HepG2 (cell line): ENCODE measurements around the gene NEUROD4. TPM values are rescaled to one million over a fixed set of nuclear protein-coding genes. Genes with fewer than 3 reads are reported as not detected.

Source experiments
- ATAC-seq: fragments of 200-7000 bp; cut with Tn5 transposase; 3 replicates; pipeline ENCODE4 v1.9.1; 2020; ENCODE audit warnings: mild to moderate bottlenecking, moderate library complexity
- BruUV-seq: library from RNA; stranded (reverse); fragments of 400-500 nt; replicated peaks from 2 replicates; lab custom pipeline; 2021; lab: Mats Ljungman, UMichigan
- CTCF ChIA-PET: fragments of 300-600 bp; formaldehyde crosslinking; extraction: SDS; loops from one replicate; lab custom pipeline; 2021; ENCODE audit warnings: low total read pairs, inconsistent platforms, low intra/inter-chr PET ratio; lab: Yijun Ruan, JAX
- POLR2A ChIA-PET: fragments of 350-600 bp; sonication (Branson Sonifier 250); formaldehyde crosslinking; loops from one replicate; lab custom pipeline; 2020; ENCODE audit warnings: antibody characterized with exemption, inconsistent platforms; lab: Yijun Ruan, JAX
- DNase-seq: peaks from one replicate; pipeline ENCODE4 v3.0.0-alpha.2; 2015; ENCODE audit warnings: low spot score
- FAIRE-seq: peaks from 3 replicates; lab custom pipeline; 2011; peaks lifted over from hg19 to GRCh38; lab: Jason Lieb, UNC
- H2AFZ ChIP-seq: one replicate; pipeline ENCODE4 v1.6.1; 2011; ENCODE audit warnings: low read length, inconsistent platforms
- H3K27ac ChIP-seq: fragments of 300-600 bp; 3 replicates; pipeline ENCODE4 v1.8.0; 2011; ENCODE audit warnings: mixed run types, mild to moderate bottlenecking, mixed read lengths, low read length, inconsistent platforms; ENCODE audit not compliant: insufficient read depth; ENCODE audit errors: extremely low read length
- H3K27me3 ChIP-seq, 2 experiments: fragments of 200-600 bp in 1 of 2; 2 replicates in 1 of 2; 3 replicates in 1 of 2; pipeline versions ENCODE4 v1.6.0 to v1.8.0; 2011; ENCODE audit warnings: low read length in 2 of 2, mild to moderate bottlenecking in 2 of 2, moderate library complexity in 2 of 2, inconsistent platforms in 1 of 2; ENCODE audit not compliant: insufficient read depth in 2 of 2, control insufficient read depth in 1 of 2
- H3K36me3 ChIP-seq, 2 experiments: fragments of 200-600 bp in 1 of 2; replicated peaks in 1 of 2; 2 replicates in 1 of 2; 3 replicates in 1 of 2; pipeline versions ENCODE4 v1.5.1 to v1.8.0; 2011; ENCODE audit warnings: low read length in 2 of 2, inconsistent platforms in 1 of 2; ENCODE audit not compliant: insufficient read depth in 2 of 2, control insufficient read depth in 1 of 2
- H3K4me1 ChIP-seq: 2 replicates; pipeline ENCODE4 v1.5.1; 2012; ENCODE audit warnings: low read length, inconsistent platforms; ENCODE audit not compliant: insufficient read depth
- H3K4me2 ChIP-seq: 2 replicates; pipeline ENCODE4 v1.6.0; 2011; ENCODE audit warnings: low read depth, low read length, inconsistent platforms
- H3K4me3 ChIP-seq, 3 experiments: fragments of 200-600 bp in 1 of 3; sonication (generic), shearing (Covaris generic) in 1 of 3; replicated peaks in 1 of 3; 2 replicates each; pipeline ENCODE4 v1.5.1; 2011 to 2016; ENCODE audit warnings: low read length in 3 of 3, inconsistent platforms in 2 of 3, low read depth in 2 of 3, mild to moderate bottlenecking in 2 of 3, control low read depth in 1 of 3, mixed read lengths in 1 of 3; ENCODE audit not compliant: insufficient read depth in 1 of 3
- H3K79me2 ChIP-seq: one replicate; pipeline ENCODE4 v1.6.1; 2011; ENCODE audit warnings: low read length, inconsistent platforms; ENCODE audit not compliant: insufficient read depth
- H3K9ac ChIP-seq: 2 replicates; pipeline ENCODE4 v1.6.0; 2011; ENCODE audit warnings: mild to moderate bottlenecking, low read depth, low read length, inconsistent platforms; ENCODE audit not compliant: insufficient read depth
- H3K9me3 ChIP-seq: 2 replicates; pipeline ENCODE4 v1.5.1; 2012; ENCODE audit warnings: mild to moderate bottlenecking, low read length
- H4K20me1 ChIP-seq: 2 replicates; pipeline ENCODE4 v1.6.0; 2011; ENCODE audit warnings: inconsistent platforms, mild to moderate bottlenecking, low read length, moderate library complexity; ENCODE audit not compliant: insufficient read depth
- CCDC6 ChIP-seq: sonication (generic); formaldehyde crosslinking; IDR thresholded peaks from 2 replicates; pipeline ENCODE4 v1.8.1; 2022; ENCODE audit warnings: mild to moderate bottlenecking, missing genetic modification reagents, moderate library complexity
- HOXA3 ChIP-seq: sonication (generic); formaldehyde crosslinking; IDR thresholded peaks from 2 replicates; pipeline ENCODE4 v1.5.0; 2020; ENCODE audit warnings: missing genetic modification reagents
- MAFF ChIP-seq: IDR thresholded peaks from 2 replicates; pipeline ENCODE4 v1.6.1; 2011; ENCODE audit warnings: low read depth, low read length, improper control_type of control experiment
- MAFK ChIP-seq, 2 experiments: IDR thresholded peaks in 1 of 2; conservative IDR thresholded peaks in 1 of 2; 2 replicates each; pipeline ENCODE4 v1.6.1; 2011; ENCODE audit warnings: improper control_type of control experiment in 2 of 2, low read length in 2 of 2
- RORA ChIP-seq: sonication (generic); formaldehyde crosslinking; IDR thresholded peaks from 2 replicates; pipeline ENCODE4 v1.5.0; 2020; ENCODE audit warnings: mild to moderate bottlenecking, missing genetic modification reagents, moderate library complexity
- SP1 ChIP-seq, 2 experiments: fragments of 450-650 bp in 1 of 2; sonication (generic) in 1 of 2; formaldehyde crosslinking in 1 of 2; IDR thresholded peaks; 2 replicates each; pipeline versions ENCODE4 v1.4.0 to v1.6.1; 2016 to 2020; ENCODE audit warnings: missing genetic modification reagents in 1 of 2
- THYN1 ChIP-seq: sonication (generic); formaldehyde crosslinking; IDR thresholded peaks from 2 replicates; pipeline ENCODE4 v1.8.1; 2023; ENCODE audit warnings: low read depth, mild to moderate bottlenecking, moderate library complexity, missing genetic modification reagents, borderline replicate concordance
- WGBS: methylation state at CpG from one replicate; pipeline ENCODE4 v1.1.6; 2017; ENCODE audit warnings: low lambda C conversion rate; 5-methylcytosine and 5-hydroxymethylcytosine counted together
- in situ Hi-C: cut with HindIII; loops from 2 replicates; pipeline ENCODE4 v1.10.0; 2017; ENCODE audit warnings: low pct_unique_long_range_greater_than_20kb; ENCODE audit not compliant: extremely low pct_ligation_motif_present
- intact Hi-C: fragments of 100-400 bp; cut with micrococcal nuclease; formaldehyde crosslinking; loops from one replicate; pipeline ENCODE4 v1.10.0; 2022; ENCODE audit not compliant: unreplicated experiment
- polyA plus RNA-seq, 8 experiments: library from polyadenylated mRNA; depleted of rRNA in 3 of 8; stranded (reverse) in 7 of 8; unstranded in 1 of 8; fragments of >200 nt; fragmentation: Illumina TruSeq in 4 of 8; extraction: Trizol in 4 of 8; gene quantifications; 2 replicates each; pipeline versions ENCODE4 v1.2.1 to v1.2.3, GENCODE V29; 2011 to 2016; ENCODE audit warnings: low read depth in 4 of 8, missing spikeins in 1 of 8, mixed read lengths in 1 of 8; ENCODE audit not compliant: insufficient read depth in 1 of 8
- total RNA-seq, 5 experiments: library from RNA; depleted of rRNA; stranded (reverse); fragments of >200 nt; fragmentation: Illumina TruSeq; extraction: Trizol; gene quantifications; 2 replicates each; pipeline ENCODE4 v1.2.3, GENCODE V29; 2016; ENCODE audit warnings: low read depth in 1 of 5
- TF ChIP-seq, protein P1 (sequence below): sonication (generic); formaldehyde crosslinking; IDR thresholded peaks from 2 replicates; pipeline ENCODE4 v1.4.0; 2020; ENCODE audit warnings: mild to moderate bottlenecking, missing genetic modification reagents

NEUROD4 gene
- total and polyA plus RNA-seq, 2 of the 13 experiments (the other 11 are each of a cell fraction or from before 2014, with no cell fraction given) = not detected

- H3K4me3 ChIP-seq = no peak overlapping the region
- no peak overlapping the region for H3K4me2 ChIP-seq
- in situ Hi-C loops (no loop called here), intact Hi-C loops (no loop called here)
- 0 out of 5 replicates have a peak, but pooled peaks cover 1 to 6% of the 10 kb centered on the region in 2 experiments for H3K27me3 ChIP-seq
- H3K36me3 ChIP-seq = no peaks in the 10 kb centered on the region
- WGBS = 6% methylated on average over 4 of the region's 4 CpGs
- H3K27ac ChIP-seq = no peak overlapping the region
- no peaks in the 10 kb centered on the region for H4K20me1 ChIP-seq
- no peaks in the 10 kb centered on the region for H3K9me3 ChIP-seq
- DNase-seq (no peak), FAIRE-seq (no peak), ATAC-seq (no peak)
- H3K9ac ChIP-seq = no peak overlapping the region
- no peaks in the 10 kb centered on the region for H3K79me2 ChIP-seq
- no TSS peak for BruUV-seq
- H2AFZ ChIP-seq = no peak overlapping the region
- CTCF ChIA-PET = no interaction called here
- H3K4me1 ChIP-seq = no peaks in the 10 kb centered on the region
- TF ChIP-seq HOXA3 (CRISPR knock-in tag) = no peak
- no peak for TF ChIP-seq RORA (CRISPR knock-in tag)
- TF ChIP-seq THYN1 = no peak
- TF ChIP-seq SP1 (IDR thresholded peaks at IDR 0.05) = no peak
- no peak for TF ChIP-seq SP1 (CRISPR knock-in tag; IDR thresholded peaks at IDR 0.05)
- POLR2A ChIA-PET = no interaction called here
Observed at GRCh38 chr12:54987611-54988231, 32.1 kb upstream of the NEUROD4 start.

DNA sequence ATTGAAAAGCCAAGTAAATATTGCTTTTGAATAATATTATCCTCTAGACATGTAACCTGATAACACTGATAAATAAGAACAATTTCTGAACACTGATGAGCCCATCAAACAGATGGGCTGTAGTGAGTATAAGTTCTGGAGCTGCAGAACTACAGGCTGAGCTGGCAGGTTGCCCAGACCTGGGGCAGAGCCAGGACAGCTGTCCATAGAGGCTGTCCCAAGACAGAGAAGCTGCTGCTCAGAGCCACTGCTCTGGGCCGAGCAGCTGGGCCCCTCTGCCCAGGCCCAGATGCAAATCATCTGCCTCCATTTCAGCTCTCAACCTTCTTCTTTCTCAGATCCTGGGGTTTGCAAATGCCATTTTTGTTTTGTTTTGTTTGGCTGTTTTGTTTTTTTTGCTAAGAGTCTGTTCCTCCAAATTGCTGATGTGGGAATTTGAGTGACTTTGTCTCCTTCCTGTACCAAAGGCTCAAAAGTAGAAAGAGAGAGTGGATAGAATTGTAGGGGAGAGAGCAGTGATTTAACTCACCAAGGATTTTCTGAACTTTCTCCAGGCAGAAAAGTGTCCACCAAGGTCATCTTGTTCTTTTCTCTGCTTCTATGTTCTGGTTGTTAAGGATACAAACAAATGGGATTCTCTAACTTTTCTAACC lies 31.2 kb upstream of the NEUROD4 start:
- no peak overlapping the region for H3K4me3 ChIP-seq
- H2AFZ ChIP-seq = no peak overlapping the region
- CTCF ChIA-PET = no interaction called here
- TF ChIP-seq CCDC6 (CRISPR knock-in tag) (no peak), MAFK (conservative IDR thresholded peaks at IDR 0.05 in 1 of 2, IDR thresholded peaks at IDR 0.05 in 1 of 2; ENCODE audit: low read length in 2 of 2) (peak; percentile 10 to 42; a peak in 2 of 4 replicates), MAFF (0 out of 2 replicates have a peak, but pooled peaks have one; percentile 18)
- TF ChIP-seq, protein P1, sequence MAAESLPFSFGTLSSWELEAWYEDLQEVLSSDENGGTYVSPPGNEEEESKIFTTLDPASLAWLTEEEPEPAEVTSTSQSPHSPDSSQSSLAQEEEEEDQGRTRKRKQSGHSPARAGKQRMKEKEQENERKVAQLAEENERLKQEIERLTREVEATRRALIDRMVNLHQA (CRISPR knock-in tag) = no peak
- TF ChIP-seq, all 625 proteins: peak for 2
- WGBS = 0% methylated on average over 1 of the region's 1 CpG
- H3K4me1 ChIP-seq = no peaks in the 10 kb centered on the region
- 0 out of 5 replicates have a peak, but pooled peaks cover 1 to 6% of the 10 kb centered on the region in 2 experiments for H3K27me3 ChIP-seq
- no peaks in the 10 kb centered on the region for H3K79me2 ChIP-seq
- no peaks in the 10 kb centered on the region for H3K36me3 ChIP-seq
- no peak overlapping the region for H3K9ac ChIP-seq
- intact Hi-C loops (no loop called here), in situ Hi-C loops (no loop called here)
- H3K9me3 ChIP-seq = no peaks in the 10 kb centered on the region
- H3K27ac ChIP-seq = no peak overlapping the region
- BruUV-seq = no TSS peak
- ATAC-seq (no peak), FAIRE-seq (no peak), DNase-seq (no peak)
- POLR2A ChIA-PET = no interaction called here
- no peak overlapping the region for H3K4me2 ChIP-seq
- H4K20me1 ChIP-seq = no peaks in the 10 kb centered on the region
